B cell (primary cell): ENCODE results near the gene BMF.
"Not testable (repeated sequence)": the region's sequence is repeated elsewhere in the genome, so short reads cannot be mapped to it uniquely, and the experiment has no call there.

Source experiments
- EZH2 ChIP-seq: IDR thresholded peaks from 2 replicates; pipeline ENCODE4 v1.6.1; 2012; ENCODE audit warnings: borderline replicate concordance, low read depth, mild to moderate bottlenecking, moderate library complexity, low read length; ENCODE audit not compliant: insufficient read depth, poor library complexity, severe bottlenecking
- TF ChIP-seq, protein P1 (sequence below): fragments of 200-600 bp; IDR thresholded peaks from one replicate; pipeline ENCODE4 v1.8.0; 2022; ENCODE audit warnings: antibody characterized with exemption, mild to moderate bottlenecking

- TF ChIP-seq, protein P1, sequence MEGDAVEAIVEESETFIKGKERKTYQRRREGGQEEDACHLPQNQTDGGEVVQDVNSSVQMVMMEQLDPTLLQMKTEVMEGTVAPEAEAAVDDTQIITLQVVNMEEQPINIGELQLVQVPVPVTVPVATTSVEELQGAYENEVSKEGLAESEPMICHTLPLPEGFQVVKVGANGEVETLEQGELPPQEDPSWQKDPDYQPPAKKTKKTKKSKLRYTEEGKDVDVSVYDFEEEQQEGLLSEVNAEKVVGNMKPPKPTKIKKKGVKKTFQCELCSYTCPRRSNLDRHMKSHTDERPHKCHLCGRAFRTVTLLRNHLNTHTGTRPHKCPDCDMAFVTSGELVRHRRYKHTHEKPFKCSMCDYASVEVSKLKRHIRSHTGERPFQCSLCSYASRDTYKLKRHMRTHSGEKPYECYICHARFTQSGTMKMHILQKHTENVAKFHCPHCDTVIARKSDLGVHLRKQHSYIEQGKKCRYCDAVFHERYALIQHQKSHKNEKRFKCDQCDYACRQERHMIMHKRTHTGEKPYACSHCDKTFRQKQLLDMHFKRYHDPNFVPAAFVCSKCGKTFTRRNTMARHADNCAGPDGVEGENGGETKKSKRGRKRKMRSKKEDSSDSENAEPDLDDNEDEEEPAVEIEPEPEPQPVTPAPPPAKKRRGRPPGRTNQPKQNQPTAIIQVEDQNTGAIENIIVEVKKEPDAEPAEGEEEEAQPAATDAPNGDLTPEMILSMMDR: not testable (repeated sequence)
- not testable (repeated sequence) for TF ChIP-seq EZH2
Measured at GRCh38 chr15:40074656-40075055, 34.0 kb downstream of the BMF start.
